RWPE1 (cell line): ENCODE data around the gene THBS2.
A peak's percentile ranks its signal among the peaks of the same experiment; 100 is the strongest.

Experiments used
- CTCF ChIA-PET: fragments of 350-600 bp; sonication (Branson Sonifier 250); formaldehyde crosslinking; extraction: SDS; loops from one replicate; lab custom pipeline; 2021; lab: Yijun Ruan, JAX
- POLR2A ChIA-PET: fragments of 400-600 bp; formaldehyde crosslinking; extraction: SDS; loops from one replicate; lab custom pipeline; 2020; ENCODE audit warnings: antibody characterized with exemption; ENCODE audit not compliant: low non-redundant PET; lab: Yijun Ruan, JAX
- DNase-seq: peaks from one replicate; pipeline ENCODE4 v3.0.0; 2012; ENCODE audit warnings: low spot score
- H3K27ac ChIP-seq: fragments of 450-650 bp; 2 replicates; pipeline ENCODE4 v1.5.1; 2017
- TF ChIP-seq, protein P1 (sequence below): fragments of 450-650 bp; conservative IDR thresholded peaks from 2 replicates; pipeline ENCODE4 v1.5.1; 2017; ENCODE audit warnings: low read depth, mild to moderate bottlenecking

Gene THBS2

DNA sequence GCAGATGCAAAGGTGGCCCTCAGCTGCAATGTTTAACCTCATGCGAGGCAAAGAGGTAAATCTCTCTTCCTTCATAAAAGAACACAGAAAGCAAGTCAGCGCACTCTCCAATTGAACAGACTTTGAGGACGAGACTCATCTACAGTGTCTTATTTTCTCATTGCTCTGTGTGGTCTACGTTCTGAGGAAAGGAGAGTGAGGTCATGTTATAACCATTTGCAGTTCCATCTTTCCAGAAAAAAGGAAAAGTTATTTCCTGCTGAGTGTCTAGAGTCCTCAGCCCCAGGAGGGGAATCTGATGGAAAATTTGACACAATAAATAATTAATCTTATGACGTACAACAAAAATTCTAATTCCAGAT lies 35.6 kb upstream of the THBS2 start:
- TF ChIP-seq, protein P1, sequence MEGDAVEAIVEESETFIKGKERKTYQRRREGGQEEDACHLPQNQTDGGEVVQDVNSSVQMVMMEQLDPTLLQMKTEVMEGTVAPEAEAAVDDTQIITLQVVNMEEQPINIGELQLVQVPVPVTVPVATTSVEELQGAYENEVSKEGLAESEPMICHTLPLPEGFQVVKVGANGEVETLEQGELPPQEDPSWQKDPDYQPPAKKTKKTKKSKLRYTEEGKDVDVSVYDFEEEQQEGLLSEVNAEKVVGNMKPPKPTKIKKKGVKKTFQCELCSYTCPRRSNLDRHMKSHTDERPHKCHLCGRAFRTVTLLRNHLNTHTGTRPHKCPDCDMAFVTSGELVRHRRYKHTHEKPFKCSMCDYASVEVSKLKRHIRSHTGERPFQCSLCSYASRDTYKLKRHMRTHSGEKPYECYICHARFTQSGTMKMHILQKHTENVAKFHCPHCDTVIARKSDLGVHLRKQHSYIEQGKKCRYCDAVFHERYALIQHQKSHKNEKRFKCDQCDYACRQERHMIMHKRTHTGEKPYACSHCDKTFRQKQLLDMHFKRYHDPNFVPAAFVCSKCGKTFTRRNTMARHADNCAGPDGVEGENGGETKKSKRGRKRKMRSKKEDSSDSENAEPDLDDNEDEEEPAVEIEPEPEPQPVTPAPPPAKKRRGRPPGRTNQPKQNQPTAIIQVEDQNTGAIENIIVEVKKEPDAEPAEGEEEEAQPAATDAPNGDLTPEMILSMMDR = no peak
- ChIA-PET CTCF (interaction anchor here (0.6 to 0.8 kb wide), 2 partner anchors 14 to 190 kb away, joined by 3 to 4 read pairs; no protein-coding TSS in a partner anchor), POLR2A (no interaction called here)
- H3K27ac ChIP-seq = peak overlapping the region; percentile 86
- DNase-seq = no peak

DNA sequence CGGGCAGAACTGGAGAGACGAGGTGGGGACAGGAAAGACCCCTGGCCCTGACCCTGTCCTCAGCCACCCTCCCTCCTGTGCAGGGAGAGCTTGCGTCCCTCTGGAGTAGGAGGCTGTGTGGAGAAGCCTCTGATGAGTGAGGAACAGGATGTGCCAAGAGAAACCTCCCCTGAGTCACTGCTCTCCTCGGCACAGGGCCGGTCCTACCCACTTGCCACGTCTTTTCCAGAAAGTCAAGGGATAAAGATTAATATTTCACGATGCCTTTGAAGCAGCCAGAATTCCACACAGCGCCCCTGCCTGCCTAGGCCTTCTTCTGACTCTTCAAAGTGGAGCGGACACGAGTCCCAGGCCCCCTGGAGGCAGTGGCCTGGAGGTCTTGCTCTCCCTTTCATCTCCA lies 34.9 kb upstream of the THBS2 start:
- H3K27ac ChIP-seq = peak overlapping the region; percentile 86
- DNase-seq = no peak
- CTCF ChIA-PET = interaction anchor here (0.8 kb wide), 2 partner anchors 34 to 189 kb away, joined by 3 read pairs; no protein-coding TSS in a partner anchor
- POLR2A ChIA-PET = no interaction called here
- TF ChIP-seq, protein P1 = no peak

DNA sequence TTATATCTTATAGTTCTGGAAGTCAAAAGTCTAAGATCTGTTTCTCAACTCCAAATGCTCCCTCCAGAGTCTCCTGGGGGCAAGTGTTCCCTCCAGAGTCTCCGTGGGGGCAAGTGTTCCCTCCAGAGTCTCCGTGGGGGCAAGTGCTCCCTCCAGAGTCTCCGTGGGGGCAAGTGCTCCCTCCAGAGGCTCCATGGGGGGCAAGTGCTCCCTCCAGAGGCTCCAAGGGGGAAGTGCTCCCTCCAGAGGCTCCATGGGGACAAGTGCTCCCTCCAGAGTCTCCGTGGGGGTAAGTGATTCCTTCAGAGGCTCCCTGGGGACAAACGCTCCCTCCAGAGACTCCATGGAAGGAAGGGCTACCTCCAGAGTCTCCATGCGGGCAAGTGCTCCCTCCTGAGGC lies 34.0 kb upstream of the THBS2 start:
- H3K27ac ChIP-seq = no peak overlapping the region
- POLR2A ChIA-PET = interaction anchor here (0.5 kb wide), 1 partner anchor 74 kb away, joined by 3 read pairs; no protein-coding TSS in a partner anchor
- DNase-seq = no peak
- CTCF ChIA-PET = no interaction called here
- TF ChIP-seq, protein P1 = no peak

DNA sequence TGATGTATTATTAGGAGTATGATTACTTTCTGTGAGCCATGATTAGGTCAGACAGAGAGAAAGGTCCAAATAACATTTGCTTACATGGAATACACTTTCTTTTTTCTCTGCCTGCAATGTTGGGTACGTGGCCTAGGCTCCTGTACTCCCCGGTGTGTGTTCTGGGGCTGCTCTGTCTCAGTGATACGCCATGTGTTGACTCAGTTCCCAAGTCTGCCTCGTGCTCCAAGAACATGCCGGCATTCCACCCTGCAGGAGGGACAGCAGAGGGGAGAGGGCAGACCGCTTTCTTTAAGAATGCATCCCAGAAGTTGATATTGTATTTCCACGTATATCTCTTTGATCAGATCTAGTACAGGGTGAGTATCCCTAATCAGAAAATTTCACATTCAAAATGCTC lies 33.3 kb upstream of the THBS2 start:
- ChIA-PET CTCF (no interaction called here), POLR2A (no interaction called here)
- TF ChIP-seq, protein P1 = no peak
- no peak overlapping the region for H3K27ac ChIP-seq
- DNase-seq = no peak

DNA sequence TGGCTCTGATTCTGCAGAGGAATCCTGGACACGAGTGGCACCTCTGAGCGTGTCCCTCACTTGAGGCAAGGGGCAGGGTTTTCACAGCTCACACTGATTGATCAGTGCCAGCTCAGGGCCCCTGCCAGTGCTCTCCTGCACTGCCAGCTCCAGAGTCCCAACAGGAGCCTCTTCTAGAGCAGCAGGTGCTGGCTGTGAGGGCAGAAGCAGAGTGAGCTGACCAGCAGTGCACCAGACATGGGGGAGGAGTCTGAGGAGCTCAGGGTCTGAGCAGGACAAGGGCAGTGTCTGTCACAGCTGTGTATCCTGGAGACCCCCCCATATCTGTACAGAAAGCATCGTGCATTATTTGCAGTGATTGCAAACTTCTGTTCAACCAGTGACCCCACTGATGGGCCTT lies 31.5 kb upstream of the THBS2 start:
- CTCF ChIA-PET = interaction anchor here (0.6 kb wide), 1 partner anchor 276 kb away, joined by 4 read pairs; no protein-coding TSS in a partner anchor
- TF ChIP-seq, protein P1 = no peak
- POLR2A ChIA-PET = no interaction called here
- no peak for DNase-seq
- H3K27ac ChIP-seq = no peak overlapping the region

DNA sequence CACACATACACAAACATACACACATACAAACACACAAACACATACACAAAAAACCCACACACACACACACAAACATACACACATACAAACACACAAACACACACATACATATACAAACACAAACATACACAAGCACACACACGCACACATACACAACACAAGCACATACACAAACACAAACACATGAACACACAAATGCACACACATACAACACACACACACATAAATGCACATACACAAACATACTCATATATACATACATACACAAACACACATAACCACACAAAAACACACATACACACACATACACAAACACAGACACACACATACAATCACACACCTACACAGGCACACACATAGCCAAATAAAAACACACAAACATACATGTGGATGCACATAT lies 30.3 kb upstream of the THBS2 start:
- POLR2A ChIA-PET = no interaction called here
- CTCF ChIA-PET = no interaction called here
- H3K27ac ChIP-seq = no peak overlapping the region
- no peak for DNase-seq
- TF ChIP-seq, protein P1 = no peak
